ENCODE data around the gene C22orf31.

C22orf31 gene

GRCh38 chr22:29032584-29032983, 29.0 kb downstream of the C22orf31 start:
- Mint-ChIP-seq H3K4me1 (peaks cover 19% of the 10 kb centered on the region), H3K27ac (no peak overlapping the region), H3K27me3 (peaks cover 68% of the 10 kb centered on the region), H3K9me3 (no peaks in the 10 kb centered on the region), H3K36me3 (no peaks in the 10 kb centered on the region), H3K4me3 (no peak overlapping the region)
- CTCF ChIA-PET = interaction anchor here (1.0 kb wide), 1 partner anchor 8 kb away, joined by 4 read pairs; no protein-coding TSS in a partner anchor
- no peak for DNase-seq

GRCh38 chr22:29032014-29032475, 29.6 kb downstream of the C22orf31 start:
- no peak overlapping the region for H3K27ac Mint-ChIP-seq
- no peaks in the 10 kb centered on the region for H3K36me3 Mint-ChIP-seq
- H3K27me3 Mint-ChIP-seq = peaks cover 72% of the 10 kb centered on the region
- CTCF ChIA-PET = interaction anchor here (1.0 kb wide), 1 partner anchor 9 kb away, joined by 4 read pairs; no protein-coding TSS in a partner anchor
- DNase-seq = no peak
- H3K9me3 Mint-ChIP-seq = no peaks in the 10 kb centered on the region
- peaks cover 19% of the 10 kb centered on the region for H3K4me1 Mint-ChIP-seq
- no peak overlapping the region for H3K4me3 Mint-ChIP-seq

GRCh38 chr22:29031227-29032011, 30.2 kb downstream of the C22orf31 start:
- CTCF ChIA-PET = interaction anchor here (1.0 kb wide), 1 partner anchor 9 kb away, joined by 4 read pairs; no protein-coding TSS in a partner anchor
- H3K9me3 Mint-ChIP-seq = no peaks in the 10 kb centered on the region
- no peak overlapping the region for H3K27ac Mint-ChIP-seq
- no peak overlapping the region for H3K4me3 Mint-ChIP-seq
- peaks cover 19% of the 10 kb centered on the region for H3K4me1 Mint-ChIP-seq
- no peak for DNase-seq
- H3K27me3 Mint-ChIP-seq = peaks cover 78% of the 10 kb centered on the region
- H3K36me3 Mint-ChIP-seq = no peaks in the 10 kb centered on the region

- DNase-seq = no peak
- no peaks in the 10 kb centered on the region for H3K36me3 Mint-ChIP-seq
- H3K9me3 Mint-ChIP-seq = no peaks in the 10 kb centered on the region
- no peak overlapping the region for H3K4me3 Mint-ChIP-seq
- H3K4me1 Mint-ChIP-seq = peaks cover 19% of the 10 kb centered on the region
- H3K27ac Mint-ChIP-seq = no peak overlapping the region
- CTCF ChIA-PET = no interaction called here
- H3K27me3 Mint-ChIP-seq = peaks cover 79% of the 10 kb centered on the region
Observed at GRCh38 chr22:29030618-29031226, 30.9 kb downstream of the C22orf31 start.

GRCh38 chr22:29030016-29030617, 31.5 kb downstream of the C22orf31 start:
- Mint-ChIP-seq H3K4me1 (peaks cover 19% of the 10 kb centered on the region), H3K27ac (no peak overlapping the region), H3K27me3 (peaks cover 84% of the 10 kb centered on the region), H3K4me3 (no peak overlapping the region), H3K36me3 (no peaks in the 10 kb centered on the region), H3K9me3 (no peaks in the 10 kb centered on the region)
- CTCF ChIA-PET = interaction anchor here (1.5 to 2.6 kb wide), 2 partner anchors 11 to 215 kb away, joined by 4 to 8 read pairs; no protein-coding TSS in a partner anchor
- DNase-seq = no peak

- Mint-ChIP-seq H3K27ac (no peak overlapping the region), H3K27me3 (peaks cover 82% of the 10 kb centered on the region), H3K4me1 (peaks cover 19% of the 10 kb centered on the region), H3K36me3 (no peaks in the 10 kb centered on the region), H3K9me3 (no peaks in the 10 kb centered on the region), H3K4me3 (no peak overlapping the region)
- CTCF ChIA-PET = interaction anchor here (1.0 to 2.6 kb wide), 3 partner anchors 10 to 216 kb away, joined by 4 to 8 read pairs (median 4); no protein-coding TSS in a partner anchor
- DNase-seq = no peak
Observed at GRCh38 chr22:29029202-29030000, 32.2 kb downstream of the C22orf31 start.

GRCh38 chr22:29028468-29028867, 33.2 kb downstream of the C22orf31 start:
- H3K27ac Mint-ChIP-seq = no peak overlapping the region
- DNase-seq = no peak
- H3K9me3 Mint-ChIP-seq = no peaks in the 10 kb centered on the region
- no peaks in the 10 kb centered on the region for H3K36me3 Mint-ChIP-seq
- no peak overlapping the region for H3K4me3 Mint-ChIP-seq
- H3K4me1 Mint-ChIP-seq = peaks cover 19% of the 10 kb centered on the region
- peaks cover 81% of the 10 kb centered on the region for H3K27me3 Mint-ChIP-seq
- CTCF ChIA-PET = interaction anchor here (1.0 to 2.6 kb wide), 4 partner anchors 11 to 427 kb away, joined by 3 to 8 read pairs (median 4); no protein-coding TSS in a partner anchor

GRCh38 chr22:29026579-29026978, 35.1 kb downstream of the C22orf31 start:
- Mint-ChIP-seq H3K4me1 (peaks cover 19% of the 10 kb centered on the region), H3K4me3 (no peak overlapping the region), H3K27me3 (peaks cover 66% of the 10 kb centered on the region), H3K36me3 (no peaks in the 10 kb centered on the region), H3K27ac (no peak overlapping the region), H3K9me3 (no peaks in the 10 kb centered on the region)
- DNase-seq = no peak
- CTCF ChIA-PET = interaction anchor here (1.0 to 1.7 kb wide), 2 partner anchors 171 to 426 kb away, joined by 4 to 5 read pairs; no protein-coding TSS in a partner anchor

GRCh38 chr22:29023172-29023796, 38.3 kb downstream of the C22orf31 start:
- no peak overlapping the region for H3K4me3 Mint-ChIP-seq
- peaks cover 43% of the 10 kb centered on the region for H3K27me3 Mint-ChIP-seq
- no peaks in the 10 kb centered on the region for H3K4me1 Mint-ChIP-seq
- DNase-seq = no peak
- H3K9me3 Mint-ChIP-seq = peaks cover 3% of the 10 kb centered on the region
- no peak overlapping the region for H3K27ac Mint-ChIP-seq
- CTCF ChIA-PET = no interaction called here
- H3K36me3 Mint-ChIP-seq = no peaks in the 10 kb centered on the region

- Mint-ChIP-seq H3K4me1 (no peaks in the 10 kb centered on the region), H3K27ac (no peak overlapping the region), H3K9me3 (peaks cover 3% of the 10 kb centered on the region), H3K4me3 (no peak overlapping the region), H3K27me3 (peaks cover 45% of the 10 kb centered on the region), H3K36me3 (no peaks in the 10 kb centered on the region)
- no peak for DNase-seq
- CTCF ChIA-PET = no interaction called here
Observed at GRCh38 chr22:29022101-29022817, 39.4 kb downstream of the C22orf31 start.

- no peak overlapping the region for H3K4me3 Mint-ChIP-seq
- peaks cover 3% of the 10 kb centered on the region for H3K9me3 Mint-ChIP-seq
- H3K4me1 Mint-ChIP-seq = peaks cover 11% of the 10 kb centered on the region
- H3K27me3 Mint-ChIP-seq = peaks cover 32% of the 10 kb centered on the region
- no peaks in the 10 kb centered on the region for H3K36me3 Mint-ChIP-seq
- CTCF ChIA-PET = interaction anchor here (0.8 kb wide), 1 partner anchor 22 kb away, joined by 3 read pairs; no protein-coding TSS in a partner anchor
- H3K27ac Mint-ChIP-seq = no peak overlapping the region
- DNase-seq = no peak
Observed at GRCh38 chr22:29018293-29019189, 43.1 kb downstream of the C22orf31 start.

Data from activated naive CD4-positive, alpha-beta T cell treated with anti-CD3 and anti-CD28 coated beads, Interleukin-2, amount 10 ng/mL, durations not matched to agents 7 days and 5 days (primary cell).